AG08396 (cell line): ENCODE measurements around the gene OS9.

Experiments
- DNase-seq: peaks from one replicate; pipeline ENCODE4 v3.0.0; 2012; ENCODE audit warnings: low spot score, mixed read lengths

OS9 gene

DNA sequence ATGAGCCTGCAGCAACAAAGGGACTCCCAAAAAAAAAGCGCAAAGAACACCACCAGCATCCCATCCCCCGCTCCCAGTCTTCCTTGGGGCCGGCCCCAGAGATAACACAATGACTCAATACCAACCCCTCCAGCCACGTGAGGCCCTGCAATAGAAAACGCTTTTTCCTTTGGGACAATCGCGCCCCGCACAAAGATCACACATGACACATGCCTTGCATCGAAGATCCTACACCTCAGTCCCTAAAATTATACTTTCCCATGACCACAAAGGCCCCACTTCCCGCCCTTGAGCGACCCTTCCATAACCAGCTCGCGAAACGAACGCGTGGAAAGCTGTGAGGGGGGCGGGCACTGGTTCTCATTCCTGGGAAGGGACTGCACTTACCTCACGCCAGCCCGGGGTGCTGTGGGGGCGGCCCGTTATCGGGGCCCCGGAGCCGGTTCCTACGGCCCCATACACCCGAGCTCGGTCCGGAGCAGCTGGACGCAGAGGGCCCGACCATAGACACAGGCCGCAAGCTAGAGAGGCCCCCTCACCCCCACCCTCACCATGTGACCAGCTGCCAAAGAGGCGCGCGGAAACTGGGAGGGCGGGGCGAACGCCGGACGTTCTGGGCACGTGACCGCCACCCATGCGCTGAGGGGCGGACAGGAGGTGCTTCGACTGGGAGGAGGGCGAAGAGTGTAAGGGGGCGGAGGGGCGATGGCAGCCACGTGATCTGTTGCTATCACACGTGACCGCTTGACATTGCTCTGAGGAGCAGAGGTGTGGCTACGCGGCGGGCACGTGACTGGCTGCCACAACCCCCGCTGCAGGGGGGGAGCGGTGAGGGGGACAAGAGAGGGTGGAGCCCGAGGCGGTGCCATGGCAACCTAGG is 58.1 kb downstream of the OS9 start, which contains the start of gene CDK4:
Gene CDK4 (minus strand): TSS at position 523 of the 880 bp plus-strand sequence. CDS start 593 bp downstream, outside the sequence.
- DNase-seq, result peak; percentile 99

DNA sequence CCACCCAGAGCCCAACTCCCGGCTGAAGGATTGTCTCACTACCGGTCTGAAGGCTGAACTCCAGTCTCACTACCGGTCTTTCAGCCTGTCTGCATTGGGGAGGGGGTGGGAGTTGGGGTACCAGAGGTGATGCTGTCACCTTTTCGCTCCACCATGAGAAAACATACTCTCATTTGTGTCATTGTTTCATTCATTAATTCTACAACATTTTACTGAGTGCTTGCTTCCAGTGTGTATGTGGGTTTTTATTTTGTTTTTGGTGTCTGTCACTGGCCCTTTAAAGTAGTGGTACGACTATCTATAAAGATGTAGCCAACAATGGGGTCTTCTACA is 58.7 kb downstream of the OS9 start:
- DNase-seq, result no peak

DNA sequence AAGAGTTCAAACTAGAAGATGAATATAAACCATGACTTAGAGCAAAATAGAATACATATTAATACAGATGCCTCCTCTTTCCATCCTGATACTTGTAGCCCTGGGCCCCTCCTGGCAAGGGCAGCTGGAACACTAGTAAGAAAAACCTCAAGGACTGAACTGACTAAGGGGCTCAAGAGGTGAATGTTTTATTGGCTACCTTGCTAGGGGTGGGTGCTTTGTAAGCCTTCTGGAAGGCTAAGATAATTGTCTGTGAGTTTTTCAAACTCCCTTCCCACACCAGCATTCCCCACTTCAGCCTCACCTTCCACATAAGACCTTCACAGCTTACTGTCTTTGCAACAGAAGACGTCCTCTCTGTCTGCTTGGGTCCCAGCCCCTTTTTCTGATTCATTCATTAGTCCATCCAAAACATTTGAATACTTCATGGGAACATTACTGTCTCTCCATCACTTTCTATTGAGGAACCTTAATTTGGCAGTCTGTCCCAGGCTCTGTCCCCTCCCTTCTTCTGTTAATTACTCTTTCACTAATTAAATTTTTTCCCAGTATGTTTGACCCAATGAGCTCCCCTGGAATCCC is 59.9 kb downstream of the OS9 start:
- DNase-seq, result no peak

DNA sequence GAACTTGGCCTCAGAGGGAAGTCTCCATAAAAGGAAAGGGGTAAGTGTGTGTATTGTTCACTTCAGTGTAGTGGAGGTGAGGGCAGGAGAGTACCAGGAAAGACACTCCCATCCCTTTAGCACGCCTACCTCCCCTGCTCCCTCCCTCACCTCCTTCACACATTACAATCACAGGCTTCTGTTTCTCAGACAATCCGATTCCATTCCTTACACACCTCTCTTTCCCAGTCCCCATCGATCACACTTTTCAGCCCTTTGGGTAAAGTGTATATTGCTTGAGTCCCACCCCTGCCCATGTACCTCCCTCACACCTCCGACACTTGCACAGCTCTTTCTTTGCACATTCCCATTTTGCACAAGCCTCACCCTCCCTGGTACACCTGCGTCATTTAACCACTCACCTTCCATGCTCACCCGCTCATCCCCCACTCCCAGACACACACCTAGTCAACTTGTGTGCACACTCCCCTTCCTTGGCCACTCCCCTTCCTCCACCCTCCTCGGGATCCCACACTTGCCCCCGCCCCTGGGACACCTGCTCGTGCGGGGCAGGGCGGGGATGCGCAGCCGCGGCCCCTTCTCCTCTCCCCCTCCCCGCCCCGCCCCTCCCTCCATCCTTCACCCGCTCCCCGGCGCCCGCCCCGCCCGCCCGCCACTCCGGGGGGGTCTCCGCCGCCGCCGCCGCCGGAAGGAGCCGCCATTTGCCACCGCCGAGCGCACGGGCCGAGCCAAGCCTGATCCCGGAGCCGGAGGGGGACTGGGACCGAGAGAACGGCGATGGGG is 60.7 kb downstream of the OS9 start, which contains the start of gene MARCHF9:
Gene MARCHF9 (plus strand): TSS at position 693 of the 783 bp plus-strand sequence. CDS start 426 bp downstream, outside the sequence.
- DNase-seq, result no peak

DNA sequence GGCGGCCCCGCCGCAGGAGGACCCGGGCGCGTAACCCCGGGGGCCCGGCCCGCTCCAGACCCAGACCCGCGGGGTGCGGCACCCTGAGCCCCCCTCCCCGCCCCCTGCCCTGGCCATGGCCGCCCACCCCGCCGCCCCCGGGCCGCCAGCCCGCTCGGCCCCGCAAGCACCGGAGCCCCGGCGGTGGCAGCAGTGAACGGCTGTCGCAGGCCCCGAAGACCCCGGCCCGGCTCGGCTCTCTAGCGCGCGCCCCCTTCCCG is 61.2 kb downstream of the OS9 start:
- DNase-seq, result no peak

DNA sequence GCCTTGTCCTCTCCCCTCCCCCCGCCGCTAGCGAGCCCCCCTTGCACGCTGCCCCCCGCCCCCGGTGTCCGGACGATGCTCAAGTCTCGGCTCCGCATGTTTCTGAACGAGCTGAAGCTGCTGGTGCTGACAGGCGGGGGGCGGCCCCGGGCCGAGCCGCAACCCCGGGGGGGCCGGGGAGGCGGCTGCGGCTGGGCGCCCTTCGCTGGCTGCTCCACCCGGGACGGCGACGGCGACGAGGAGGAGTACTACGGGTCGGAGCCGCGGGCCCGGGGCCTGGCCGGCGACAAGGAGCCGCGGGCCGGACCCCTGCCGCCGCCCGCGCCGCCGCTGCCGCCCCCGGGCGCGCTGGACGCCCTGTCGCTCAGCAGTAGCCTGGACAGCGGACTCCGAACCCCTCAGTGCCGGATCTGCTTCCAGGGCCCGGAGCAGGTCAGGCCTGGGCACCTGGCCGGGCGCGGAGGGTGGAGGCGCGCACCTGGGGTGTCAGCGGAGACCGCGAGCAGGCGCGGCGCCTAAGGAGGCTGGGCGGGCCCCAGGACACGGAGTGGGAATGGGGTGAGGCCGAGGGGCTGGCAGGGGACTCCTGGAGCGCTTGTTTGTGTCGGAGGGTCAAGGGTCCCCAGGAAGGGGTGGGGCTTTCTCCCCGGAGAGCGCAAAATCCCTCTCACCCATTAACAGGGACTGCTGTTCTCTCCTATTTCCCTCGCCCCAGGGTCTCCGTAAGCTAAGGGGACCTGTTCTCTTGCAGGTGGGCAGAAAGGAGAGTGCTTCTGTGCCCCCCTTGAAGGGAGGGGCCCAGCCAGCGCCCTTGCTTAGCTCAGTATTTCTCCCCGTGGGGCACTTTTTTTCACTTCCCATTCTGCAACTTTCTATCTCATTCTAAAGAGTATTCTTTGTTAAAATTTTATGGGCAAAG is 61.8 kb downstream of the OS9 start:
- no peak for DNase-seq

DNA sequence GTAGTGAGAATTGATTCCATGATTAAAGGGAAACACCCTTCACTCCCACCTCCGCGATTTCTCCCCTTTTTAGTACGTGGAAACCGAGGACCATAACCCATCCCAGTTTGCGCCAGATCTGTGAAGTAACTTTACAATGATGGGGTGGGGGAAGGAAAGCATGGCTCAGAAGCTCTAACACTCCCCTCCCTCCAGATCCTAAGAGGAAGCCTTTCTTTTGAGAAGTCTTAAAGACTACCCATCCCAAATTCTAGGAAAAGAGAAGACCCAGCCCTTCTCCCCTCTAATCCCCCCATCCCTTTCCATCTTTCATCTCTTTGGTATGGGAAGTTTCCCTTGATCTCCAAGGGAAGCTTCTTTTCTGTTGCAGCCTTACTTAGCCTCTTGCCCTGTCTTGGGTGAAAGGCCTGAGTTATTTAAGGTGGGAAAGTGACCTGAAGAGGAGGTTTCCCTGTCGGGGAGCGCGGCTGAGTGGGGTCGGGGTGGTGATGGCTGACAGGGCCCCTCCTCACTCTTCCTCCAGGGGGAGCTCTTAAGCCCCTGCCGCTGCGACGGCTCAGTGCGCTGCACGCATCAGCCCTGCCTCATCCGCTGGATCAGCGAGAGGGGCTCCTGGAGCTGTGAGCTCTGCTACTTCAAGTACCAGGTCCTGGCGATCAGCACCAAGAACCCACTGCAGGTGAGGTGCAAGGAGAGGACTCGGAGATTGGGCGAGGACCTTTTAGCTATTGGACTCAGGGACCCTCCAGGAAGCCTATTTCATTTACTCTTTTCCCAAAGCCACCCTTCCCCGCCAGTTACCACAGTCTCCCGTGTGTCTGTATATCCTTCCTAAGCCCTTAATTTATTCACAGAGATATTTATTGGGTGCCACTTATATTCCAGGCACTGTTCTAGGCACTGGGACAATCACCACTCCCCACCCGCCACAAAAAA is 62.7 kb downstream of the OS9 start:
- DNase-seq, result no peak

DNA sequence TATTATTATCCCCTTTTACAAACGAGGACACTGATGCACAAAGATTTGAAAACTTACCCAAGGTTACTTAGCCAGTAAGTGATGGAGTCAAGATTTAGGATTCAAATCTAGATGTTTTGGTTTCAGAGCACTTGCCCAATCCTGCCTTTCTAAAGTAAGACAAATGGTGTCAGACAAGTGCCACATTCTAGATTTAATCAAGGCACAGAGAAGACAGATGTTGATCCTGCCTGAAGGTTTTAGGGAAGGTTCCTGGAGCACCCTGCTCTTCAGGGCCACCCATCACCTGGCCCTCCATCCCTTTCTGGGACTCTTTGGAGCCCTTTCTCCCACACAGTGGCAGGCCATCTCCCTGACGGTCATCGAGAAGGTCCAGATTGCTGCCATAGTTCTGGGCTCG is 63.8 kb downstream of the OS9 start:
- no peak for DNase-seq

DNA sequence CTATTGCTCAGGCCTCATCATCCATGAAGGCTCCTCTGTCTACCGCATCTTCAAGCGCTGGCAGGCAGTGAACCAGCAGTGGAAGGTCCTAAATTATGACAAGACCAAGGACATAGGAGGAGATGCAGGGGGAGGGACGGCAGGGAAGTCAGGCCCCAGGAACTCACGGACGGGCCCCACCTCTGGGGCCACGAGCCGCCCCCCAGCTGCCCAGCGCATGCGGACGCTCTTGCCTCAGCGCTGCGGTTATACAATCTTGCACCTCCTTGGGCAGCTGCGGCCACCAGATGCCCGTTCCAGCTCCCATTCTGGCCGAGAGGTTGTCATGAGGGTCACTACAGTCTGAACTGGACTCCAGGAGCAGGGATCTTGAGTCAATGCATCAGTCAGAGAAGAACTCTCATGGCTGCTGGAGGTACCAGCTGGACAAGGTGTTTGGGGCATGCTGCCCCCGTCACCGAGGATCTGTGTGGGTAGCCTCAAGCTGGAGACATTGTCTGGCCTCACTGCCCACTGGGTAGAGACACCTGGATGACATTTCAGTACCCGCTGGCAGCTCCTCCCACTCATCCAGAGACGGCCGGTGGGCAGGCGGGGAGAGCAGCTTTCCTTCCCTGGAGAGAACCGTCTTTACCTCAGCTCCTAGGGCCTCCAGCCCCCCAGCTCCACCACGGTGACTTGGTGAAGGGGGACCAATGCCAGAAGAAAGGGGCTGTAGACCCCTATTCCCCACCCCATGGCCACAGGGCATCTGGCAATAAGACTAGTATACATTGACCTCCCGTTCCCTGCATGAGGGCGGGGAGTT is 64.8 kb downstream of the OS9 start:
- no peak for DNase-seq

DNA sequence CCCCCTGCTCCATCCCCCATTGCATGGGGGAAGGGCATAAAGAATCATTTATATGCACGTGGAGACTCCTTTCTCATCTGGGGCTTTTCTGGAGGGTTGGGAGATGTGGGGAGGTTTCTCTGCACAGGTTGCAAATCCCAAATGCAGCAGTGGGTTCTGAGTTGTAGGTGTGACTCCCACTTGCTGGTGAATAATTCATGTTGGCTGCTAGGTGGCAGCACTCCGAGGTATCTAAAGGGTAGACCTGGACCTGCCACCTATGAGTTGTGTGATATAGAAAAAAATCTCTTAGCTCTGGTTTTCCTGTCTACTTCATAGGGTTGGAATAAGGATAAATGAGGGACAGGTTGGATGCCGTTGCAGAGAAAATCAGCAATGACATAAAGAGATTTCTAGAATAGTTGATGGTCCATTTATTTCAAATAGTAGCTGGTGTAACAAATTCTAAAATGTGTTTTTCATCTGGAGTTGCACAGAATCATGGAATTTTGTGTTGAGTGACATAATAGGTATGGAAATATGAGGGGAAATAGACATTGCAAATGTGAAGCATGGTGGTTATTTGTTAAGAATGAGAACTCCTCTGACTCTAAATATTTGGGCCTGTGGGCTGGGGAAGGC is 65.5 kb downstream of the OS9 start:
- no peak for DNase-seq

DNA sequence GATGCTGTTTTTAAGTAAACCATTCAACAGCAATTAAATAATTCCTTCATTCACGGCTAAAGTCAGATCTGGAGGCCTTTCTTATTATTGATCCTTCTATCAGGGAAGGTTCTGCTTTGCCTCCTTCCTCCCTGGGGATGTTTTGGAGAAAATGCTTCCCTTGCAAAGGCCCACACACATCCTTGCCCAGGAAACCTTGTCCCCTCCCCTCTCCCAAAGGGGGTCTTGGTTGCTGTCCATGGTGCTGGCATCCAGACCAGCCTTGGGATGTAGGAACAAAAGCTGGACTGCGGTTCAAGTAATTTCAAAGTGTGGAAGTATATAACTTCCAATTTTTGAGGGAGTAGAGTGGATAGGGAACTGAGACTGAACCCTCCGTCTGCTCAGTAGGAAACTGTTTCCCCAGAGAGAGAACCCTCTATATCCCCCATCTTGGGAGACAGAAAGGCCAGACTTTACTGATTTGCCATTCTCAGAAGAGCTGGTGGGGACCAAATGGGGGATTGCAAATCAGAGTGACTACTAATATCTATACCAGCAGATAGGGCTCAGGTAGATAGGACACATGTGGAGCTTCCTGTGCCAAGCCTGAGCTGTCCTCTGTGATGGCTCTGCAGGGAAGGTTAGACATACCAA is 66.5 kb downstream of the OS9 start:
- DNase-seq, result no peak

DNA sequence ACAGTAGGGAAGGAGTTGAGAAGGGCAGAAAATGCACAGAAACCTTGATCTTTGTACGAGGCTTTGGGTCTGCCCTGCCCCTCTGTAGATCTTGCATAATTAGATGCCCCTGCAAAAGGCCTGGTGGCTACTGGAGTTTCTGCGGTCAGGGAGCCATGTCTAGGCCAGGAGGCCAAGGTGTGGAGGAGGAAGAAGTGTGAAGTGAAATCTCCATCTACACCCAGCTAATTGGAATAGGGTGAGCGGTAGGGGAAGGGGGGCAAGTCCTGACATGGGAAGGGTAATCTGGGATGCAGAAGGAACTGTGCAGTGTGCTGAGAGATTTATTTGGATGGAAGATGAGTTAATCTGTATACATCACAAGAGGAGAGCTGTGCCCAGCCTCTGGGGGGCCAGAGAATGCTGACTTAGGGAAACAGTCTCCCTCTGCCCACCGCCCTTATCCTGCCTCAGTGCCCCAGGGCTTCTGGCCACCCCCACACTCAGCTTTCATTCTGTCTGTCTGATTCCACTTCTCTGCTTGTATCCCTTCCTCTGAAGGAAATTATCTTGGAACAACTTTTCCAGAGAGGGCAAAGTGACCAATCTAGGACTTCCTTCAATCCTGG is 67.6 kb downstream of the OS9 start:
- DNase-seq, result no peak

DNA sequence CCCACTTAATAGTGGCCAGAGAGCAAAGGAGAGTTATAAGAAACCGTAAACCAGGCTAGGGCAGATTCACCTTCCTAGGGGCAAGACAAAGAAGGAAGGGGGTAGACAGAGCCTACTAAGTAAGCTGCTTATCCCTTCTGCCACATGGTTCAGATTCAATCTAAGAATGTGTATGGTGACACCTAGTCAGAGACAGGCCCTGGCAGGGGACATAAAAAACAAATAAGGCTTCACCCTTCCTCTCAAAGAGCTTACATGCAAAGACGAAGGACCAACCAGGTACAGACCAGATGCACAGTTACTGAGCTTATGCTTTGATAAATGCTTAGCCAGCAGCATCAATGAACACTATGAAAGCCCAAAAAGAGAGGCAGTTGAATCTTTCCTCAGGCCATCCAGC is 68.5 kb downstream of the OS9 start:
- no peak for DNase-seq

DNA sequence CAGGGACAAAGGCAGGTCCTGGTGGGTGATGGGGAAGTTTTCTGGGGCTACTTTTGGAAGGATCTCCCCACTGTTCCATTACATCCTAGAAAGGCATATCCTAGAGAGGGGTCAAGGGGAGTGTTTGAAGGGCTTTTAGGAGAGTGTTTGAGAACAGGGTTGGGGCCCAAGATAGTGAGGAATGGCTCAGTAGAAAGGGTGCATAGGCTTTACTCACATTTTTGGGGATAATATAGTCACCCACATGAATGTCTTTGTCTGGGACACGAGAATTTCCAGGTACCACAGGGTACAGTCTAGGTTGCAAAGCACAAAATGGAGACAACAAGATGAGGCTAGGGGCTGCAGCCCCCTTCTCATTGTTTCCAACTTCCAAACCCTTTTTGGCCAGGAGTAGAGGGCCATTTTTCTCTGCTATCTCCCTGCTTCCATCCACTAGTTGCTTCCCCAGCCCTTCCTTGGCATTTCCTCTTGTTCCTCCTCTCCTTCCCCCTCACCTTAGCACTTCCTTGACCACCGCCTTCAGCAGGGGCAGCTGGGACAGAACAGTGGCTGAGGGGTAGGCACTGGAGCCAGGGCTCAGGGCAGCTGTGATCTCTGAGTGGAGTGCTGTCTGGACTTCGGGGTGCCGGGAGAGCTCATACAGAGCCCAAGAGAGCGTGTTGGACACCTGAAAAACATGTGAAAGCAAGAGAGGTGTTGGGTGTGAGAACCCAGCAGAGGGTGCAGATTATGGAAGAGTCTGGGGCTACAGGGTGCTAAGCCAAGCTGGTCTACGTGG is 70.1 kb downstream of the OS9 start:
- no peak for DNase-seq

DNA sequence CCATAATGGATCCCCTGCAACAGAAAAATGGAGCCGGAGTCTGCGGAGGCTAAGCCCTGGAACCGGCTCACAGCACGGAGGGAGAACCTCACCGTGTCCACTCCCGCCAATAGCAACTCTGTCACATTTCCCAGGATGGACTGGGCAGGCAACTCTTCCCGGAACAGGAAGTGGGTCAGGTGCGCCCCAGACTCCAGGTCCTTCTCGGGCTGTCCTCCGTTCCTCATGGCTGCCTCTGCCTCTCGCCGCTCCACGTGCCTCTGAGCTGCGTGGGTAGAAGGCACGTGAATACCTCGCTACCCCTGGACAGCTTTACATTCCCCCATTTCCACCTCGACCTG is 70.7 kb downstream of the OS9 start:
- DNase-seq, result no peak

DNA sequence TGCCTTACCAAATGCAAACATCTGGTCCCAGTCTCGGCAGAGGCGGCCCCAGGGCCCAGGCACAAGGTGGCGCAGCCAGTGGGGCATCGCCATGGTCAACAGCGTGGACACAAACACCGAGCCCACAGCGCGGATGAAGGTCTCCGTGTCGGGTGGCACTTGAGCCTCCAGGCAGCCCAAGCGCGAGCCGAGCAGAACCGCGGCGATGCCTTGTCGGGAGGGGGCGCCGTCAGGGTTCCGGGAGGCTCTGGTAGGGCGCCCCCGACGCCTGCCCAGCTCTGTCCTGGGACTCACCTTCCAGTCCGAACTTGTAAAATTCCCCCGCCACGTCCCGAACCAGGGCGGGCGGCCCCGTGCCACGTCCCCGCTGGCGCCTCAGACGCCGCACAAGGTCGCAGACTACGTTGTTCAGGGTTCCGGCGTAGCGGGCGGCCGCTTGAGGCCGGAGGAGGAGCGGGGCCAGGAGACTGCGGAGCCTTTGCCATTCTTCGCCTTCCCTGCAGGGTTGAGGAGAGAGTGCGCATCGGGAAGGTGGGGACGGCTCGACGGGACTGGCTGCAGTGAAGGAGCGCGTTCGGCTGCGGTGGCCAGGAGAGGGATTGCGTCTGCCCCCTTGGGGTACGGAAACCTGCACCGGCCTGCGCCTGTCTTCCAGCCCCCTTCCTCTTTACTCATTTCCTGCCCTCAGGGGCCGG is 71.2 kb downstream of the OS9 start:
- peak; percentile 51 for DNase-seq

DNA sequence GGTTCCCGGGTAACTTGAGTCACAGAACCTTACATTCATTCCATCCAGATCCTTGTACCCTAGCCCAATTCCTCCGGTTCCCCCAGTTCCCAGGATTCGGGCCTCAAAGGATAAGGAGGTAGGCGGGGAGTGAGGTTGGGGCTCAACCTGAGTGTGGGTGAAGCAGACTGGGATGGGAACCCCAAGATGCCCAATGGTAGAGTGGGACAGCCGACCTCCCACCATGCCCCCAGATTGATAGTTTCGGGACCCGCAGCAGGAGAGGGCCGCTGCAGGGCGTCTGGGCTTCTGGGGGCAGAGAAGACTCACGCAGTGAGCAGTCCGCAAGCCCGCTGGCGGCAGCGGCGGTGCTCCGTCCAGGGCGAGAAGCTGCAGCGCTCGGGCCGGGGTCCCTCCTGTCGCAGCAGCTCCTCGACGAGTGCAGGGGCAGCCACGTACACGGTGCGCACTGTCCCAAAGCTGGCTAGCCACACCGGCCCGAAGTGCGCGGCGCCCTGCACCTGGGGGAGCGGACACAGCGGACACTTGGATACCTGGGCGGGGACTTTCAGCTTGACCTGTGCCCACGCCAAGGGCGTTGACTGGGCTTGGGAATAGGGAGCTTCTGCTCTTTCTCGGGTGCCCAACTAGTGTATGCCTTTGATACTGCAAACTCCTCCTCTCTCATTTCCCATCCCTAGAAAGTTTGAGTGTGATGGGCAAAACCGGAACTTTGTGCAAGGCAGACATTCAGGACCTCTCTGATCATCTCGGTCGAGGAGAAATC is 71.9 kb downstream of the OS9 start:
- no peak for DNase-seq
